GM08714 (cell line): ENCODE data around the gene OPALIN.
"Not testable (repeated sequence)": the region's sequence is repeated elsewhere in the genome, so short reads cannot be mapped to it uniquely, and the experiment has no call there.

ENCODE experiments used
- H3K4me3 ChIP-seq: fragments of 200-500 bp; sonication (Bioruptor generic); 2 replicates; pipeline ENCODE4 v1.5.1; 2014; ENCODE audit warnings: mild to moderate bottlenecking, low read length, inconsistent platforms
- ZNF274 ChIP-seq: IDR thresholded peaks from 2 replicates; pipeline ENCODE4 v1.6.1; 2012; ENCODE audit warnings: mild to moderate bottlenecking, low read depth, low read length

Gene OPALIN

GRCh38 chr10:96309628-96310320 is 49.0 kb downstream of the OPALIN start:
- H3K4me3 ChIP-seq = no peak overlapping the region
- no peak for TF ChIP-seq ZNF274

GRCh38 chr10:96308854-96309253 is 49.9 kb downstream of the OPALIN start:
- H3K4me3 ChIP-seq = not testable (repeated sequence)

GRCh38 chr10:96306516-96306915 is 52.3 kb downstream of the OPALIN start:
- no peak for TF ChIP-seq ZNF274

GRCh38 chr10:96305019-96305418 is 53.8 kb downstream of the OPALIN start:
- TF ChIP-seq ZNF274 = no peak
- H3K4me3 ChIP-seq = no peak overlapping the region

More at GRCh38 chr10:96306516-96306915, 52.3 kb downstream of the OPALIN start:
- no peak overlapping the region for H3K4me3 ChIP-seq

- no peak for TF ChIP-seq ZNF274
- H3K4me3 ChIP-seq = no peak within 1 kb of the TSS
Measured at GRCh38 chr10:96304230-96304629, 54.6 kb downstream of the OPALIN start, which contains the start of gene DNTT. Gene DNTT, plus strand, starts transcription at chr10:96304434. Its CDS starts 64 bp downstream, at chr10:96304498.

- no peak for TF ChIP-seq ZNF274
- no peak overlapping the region for H3K4me3 ChIP-seq
Measured at GRCh38 chr10:96301616-96302015, 57.2 kb downstream of the OPALIN start.

- H3K4me3 ChIP-seq = no peak overlapping the region; the same call in 1 of the 2 replicates
- TF ChIP-seq ZNF274 = no peak
Measured at GRCh38 chr10:96299383-96299782, 59.4 kb downstream of the OPALIN start.

- no peak for TF ChIP-seq ZNF274
- H3K4me3 ChIP-seq = no peak overlapping the region
Measured at GRCh38 chr10:96298362-96298761, 60.4 kb downstream of the OPALIN start.

- H3K4me3 ChIP-seq = no peak overlapping the region
- TF ChIP-seq ZNF274 = no peak
Measured at GRCh38 chr10:96297486-96297885, 61.3 kb downstream of the OPALIN start.

- H3K4me3 ChIP-seq = no peak overlapping the region
- no peak for TF ChIP-seq ZNF274
Measured at GRCh38 chr10:96295475-96295874, 63.3 kb downstream of the OPALIN start.
